BLaER1 (cell line): ENCODE data around the gene EPHA3.

ENCODE experiments used
- H3K27ac ChIP-seq: shearing (Covaris generic); formaldehyde crosslinking; 2 replicates; pipeline ENCODE4 v1.8.1; 2022
- H3K27me3 ChIP-seq: shearing (Covaris generic); formaldehyde crosslinking; 2 replicates; pipeline ENCODE4 v1.8.1; 2022
- H3K36me3 ChIP-seq: shearing (Covaris generic); formaldehyde crosslinking; 2 replicates; pipeline ENCODE4 v1.8.1; 2022
- H3K4me1 ChIP-seq: shearing (Covaris generic); formaldehyde crosslinking; 2 replicates; pipeline ENCODE4 v1.8.1; 2022
- H3K4me2 ChIP-seq: shearing (Covaris generic); formaldehyde crosslinking; 2 replicates; pipeline ENCODE4 v1.8.1; 2022
- H3K4me3 ChIP-seq: shearing (Covaris generic); formaldehyde crosslinking; 2 replicates; pipeline ENCODE4 v1.8.1; 2022
- H3K9ac ChIP-seq: shearing (Covaris generic); formaldehyde crosslinking; 2 replicates; pipeline ENCODE4 v1.8.1; 2022
- H3K9me3 ChIP-seq: shearing (Covaris generic); formaldehyde crosslinking; 2 replicates; pipeline ENCODE4 v1.8.1; 2022
- H4K20me1 ChIP-seq: shearing (Covaris generic); formaldehyde crosslinking; 2 replicates; pipeline ENCODE4 v1.8.1; 2022
- Cebpa-rat ChIP-seq: shearing (Covaris generic); IDR thresholded peaks from 2 replicates; pipeline ENCODE4 v1.8.1; 2022

EPHA3 gene

DNA sequence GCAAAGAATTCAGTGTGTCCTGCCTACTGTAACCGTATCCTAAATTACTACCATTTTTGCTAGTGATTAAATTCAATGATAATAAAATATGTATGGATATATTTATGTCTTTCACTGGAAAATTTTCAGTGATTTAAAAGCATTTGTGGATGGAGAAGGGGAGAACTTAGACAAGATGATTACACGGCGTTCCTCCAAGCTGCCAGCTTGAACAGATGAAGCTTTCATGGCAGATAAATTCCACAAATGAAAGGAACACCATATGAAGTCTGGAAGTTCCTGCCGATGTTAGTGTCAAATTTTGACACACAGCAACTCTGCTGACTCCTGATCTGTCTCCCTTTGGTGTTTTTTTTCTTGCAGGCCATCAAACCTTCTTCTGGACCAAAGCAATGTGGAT is 364.7 kb downstream of the EPHA3 start:
- Histone ChIP-seq H3K27me3 (no peaks in the 10 kb centered on the region), H3K36me3 (peaks cover 64% of the 10 kb centered on the region), H3K9ac (no peak overlapping the region), H4K20me1 (no peaks in the 10 kb centered on the region), H3K4me1 (no peaks in the 10 kb centered on the region), H3K4me2 (no peak overlapping the region), H3K4me3 (no peak overlapping the region), H3K27ac (no peak overlapping the region), H3K9me3 (no peaks in the 10 kb centered on the region)
- TF ChIP-seq Cebpa-rat, result no peak

- TF ChIP-seq Cebpa-rat, result no peak
These were observed 367.1 kb downstream of the EPHA3 start for GRCh38 chr3:89474333-89475130.

DNA sequence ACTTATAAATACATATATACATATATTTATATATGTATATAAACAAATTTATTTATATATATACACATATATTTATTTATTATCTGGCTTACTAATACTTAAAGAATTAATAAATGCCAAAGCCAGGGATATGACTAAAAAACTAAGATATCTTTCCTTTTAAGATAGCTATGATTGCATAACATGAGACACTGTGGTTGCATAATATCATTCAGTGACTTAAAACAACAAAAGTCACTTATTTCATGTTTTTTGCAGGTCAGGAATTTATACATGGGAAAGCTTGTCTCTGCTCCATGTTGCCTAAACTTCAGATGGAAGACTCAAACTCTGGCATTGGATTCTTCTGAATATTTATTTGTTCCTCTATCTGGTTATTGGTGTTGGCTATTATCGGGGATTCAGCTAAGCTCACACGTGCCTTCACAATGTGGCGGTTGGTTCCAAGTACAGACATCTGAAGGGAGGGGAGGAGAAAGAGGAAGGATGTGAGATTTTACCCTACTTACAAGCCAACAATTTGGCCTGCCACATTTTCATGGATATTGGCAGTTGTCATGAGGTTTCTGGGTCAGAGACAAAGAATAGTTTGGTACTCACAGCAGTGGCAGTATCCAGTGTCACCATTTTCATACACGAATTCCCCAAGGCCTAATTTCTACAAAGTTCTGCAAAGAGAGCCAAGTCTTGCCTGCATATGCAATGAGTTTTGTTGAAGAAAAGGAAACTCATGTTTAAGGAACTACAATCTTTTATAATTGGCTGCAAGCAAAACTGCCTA is 381.6 kb downstream of the EPHA3 start:
- H3K27ac ChIP-seq, result no peak overlapping the region
- no peaks in the 10 kb centered on the region for H3K27me3 ChIP-seq
- H3K9ac ChIP-seq, result no peak overlapping the region
- no peak overlapping the region for H3K4me2 ChIP-seq
- no peak for TF ChIP-seq Cebpa-rat
- H3K4me3 ChIP-seq, result no peak overlapping the region
- no peaks in the 10 kb centered on the region; the same call in 1 of the 2 replicates for H4K20me1 ChIP-seq
- no peaks in the 10 kb centered on the region for H3K36me3 ChIP-seq
- H3K9me3 ChIP-seq, result no peaks in the 10 kb centered on the region
- H3K4me1 ChIP-seq, result no peaks in the 10 kb centered on the region

More at GRCh38 chr3:89474333-89475130, 367.1 kb downstream of the EPHA3 start:
- Histone ChIP-seq H4K20me1 (no peaks in the 10 kb centered on the region), H3K4me1 (no peaks in the 10 kb centered on the region), H3K27me3 (no peaks in the 10 kb centered on the region), H3K36me3 (peaks cover 79% of the 10 kb centered on the region), H3K4me2 (no peak overlapping the region), H3K27ac (no peak overlapping the region), H3K4me3 (no peak overlapping the region), H3K9me3 (no peaks in the 10 kb centered on the region), H3K9ac (no peak overlapping the region)

GRCh38 chr3:89490129-89490528 is 382.7 kb downstream of the EPHA3 start:
- no peaks in the 10 kb centered on the region for H4K20me1 ChIP-seq
- no peak for TF ChIP-seq Cebpa-rat
- H3K27ac ChIP-seq, result no peak overlapping the region
- no peaks in the 10 kb centered on the region for H3K9me3 ChIP-seq
- no peaks in the 10 kb centered on the region for H3K27me3 ChIP-seq
- no peak overlapping the region for H3K4me3 ChIP-seq
- no peaks in the 10 kb centered on the region for H3K36me3 ChIP-seq
- no peak overlapping the region for H3K4me2 ChIP-seq
- no peaks in the 10 kb centered on the region for H3K4me1 ChIP-seq
- H3K9ac ChIP-seq, result no peak overlapping the region

DNA sequence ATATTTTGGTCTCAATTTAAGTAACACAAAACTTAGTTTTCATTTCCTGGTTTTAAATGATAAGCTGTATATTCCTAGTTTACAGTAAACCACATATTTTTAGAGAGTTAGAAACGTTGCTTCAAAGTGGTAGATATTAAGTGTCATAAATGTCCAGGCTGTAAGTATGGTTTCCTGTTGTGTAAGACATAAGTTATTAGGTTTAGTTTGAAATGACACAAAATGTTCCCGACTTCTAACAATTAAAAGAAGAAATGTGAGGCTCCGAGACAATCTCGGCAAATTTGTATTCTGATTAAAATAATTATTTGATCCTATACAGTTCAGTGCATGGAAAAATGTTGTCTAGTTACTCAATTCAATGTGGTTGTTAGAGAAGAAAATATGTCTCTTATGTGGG is 387.3 kb downstream of the EPHA3 start:
- Histone ChIP-seq H3K4me3 (no peak overlapping the region), H3K27me3 (no peaks in the 10 kb centered on the region), H3K4me1 (no peaks in the 10 kb centered on the region), H3K36me3 (no peaks in the 10 kb centered on the region), H3K9me3 (no peaks in the 10 kb centered on the region), H4K20me1 (no peaks in the 10 kb centered on the region), H3K27ac (no peak overlapping the region), H3K9ac (no peak overlapping the region), H3K4me2 (no peak overlapping the region)
- no peak for TF ChIP-seq Cebpa-rat

- H3K9me3 ChIP-seq, result no peaks in the 10 kb centered on the region
- H4K20me1 ChIP-seq, result no peaks in the 10 kb centered on the region
- no peaks in the 10 kb centered on the region for H3K36me3 ChIP-seq
- peaks cover 7% of the 10 kb centered on the region for H3K4me1 ChIP-seq
- no peak overlapping the region for H3K4me3 ChIP-seq
- H3K27ac ChIP-seq, result no peak overlapping the region
- H3K9ac ChIP-seq, result no peak overlapping the region
- no peaks in the 10 kb centered on the region for H3K27me3 ChIP-seq
- no peak for TF ChIP-seq Cebpa-rat
- H3K4me2 ChIP-seq, result no peak overlapping the region
These were observed 396.5 kb downstream of the EPHA3 start for GRCh38 chr3:89503891-89504391.

GRCh38 chr3:89504432-89504831 is 397.0 kb downstream of the EPHA3 start:
- Histone ChIP-seq H3K36me3 (no peaks in the 10 kb centered on the region), H3K4me2 (no peak overlapping the region), H3K27me3 (no peaks in the 10 kb centered on the region), H3K9me3 (no peaks in the 10 kb centered on the region), H3K27ac (no peak overlapping the region), H3K9ac (no peak overlapping the region), H4K20me1 (no peaks in the 10 kb centered on the region), H3K4me1 (peaks cover 7% of the 10 kb centered on the region), H3K4me3 (no peak overlapping the region)
- no peak for TF ChIP-seq Cebpa-rat

DNA sequence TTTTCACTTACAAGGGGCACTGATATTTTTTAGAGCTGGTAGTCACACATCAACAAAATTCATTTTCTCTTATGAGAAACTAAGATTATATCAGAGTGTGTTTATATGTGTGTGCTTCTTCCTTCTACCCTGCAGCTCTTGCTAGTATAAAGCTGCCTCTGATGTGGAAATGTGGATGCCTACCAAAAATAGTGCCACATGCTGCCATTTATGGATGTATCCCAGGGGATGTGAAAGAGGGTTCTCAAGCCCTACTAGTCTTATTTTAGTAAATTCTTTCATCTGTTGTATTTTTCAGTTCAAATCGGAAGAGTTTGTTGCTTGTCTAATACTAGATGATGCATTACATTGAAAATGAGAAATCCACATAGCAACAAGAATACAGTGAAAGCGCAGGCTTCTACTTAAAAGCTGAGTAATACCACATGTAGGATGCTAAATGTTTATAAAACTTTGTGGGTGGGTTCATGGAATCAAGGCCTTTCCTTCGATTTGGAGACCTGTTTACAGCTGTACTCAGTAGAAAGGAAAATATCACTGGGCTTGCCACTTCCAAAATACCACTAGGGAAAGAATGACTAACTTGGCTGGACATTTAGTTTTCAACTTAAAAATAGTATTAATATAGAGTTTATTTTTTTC is 399.2 kb downstream of the EPHA3 start:
- Histone ChIP-seq H4K20me1 (no peaks in the 10 kb centered on the region), H3K36me3 (no peaks in the 10 kb centered on the region), H3K9ac (no peak overlapping the region), H3K27ac (no peak overlapping the region), H3K27me3 (no peaks in the 10 kb centered on the region), H3K4me3 (no peak overlapping the region), H3K4me2 (peak overlapping the region; percentile 23), H3K4me1 (peaks cover 7% of the 10 kb centered on the region), H3K9me3 (no peaks in the 10 kb centered on the region)
- no peak for TF ChIP-seq Cebpa-rat

GRCh38 chr3:89521328-89521727 is 413.9 kb downstream of the EPHA3 start:
- Histone ChIP-seq H3K4me3 (no peak overlapping the region), H3K4me1 (no peaks in the 10 kb centered on the region), H4K20me1 (no peaks in the 10 kb centered on the region), H3K36me3 (no peaks in the 10 kb centered on the region), H3K9ac (no peak overlapping the region), H3K27me3 (no peaks in the 10 kb centered on the region), H3K27ac (no peak overlapping the region), H3K9me3 (no peaks in the 10 kb centered on the region), H3K4me2 (no peak overlapping the region)
- no peak for TF ChIP-seq Cebpa-rat

DNA sequence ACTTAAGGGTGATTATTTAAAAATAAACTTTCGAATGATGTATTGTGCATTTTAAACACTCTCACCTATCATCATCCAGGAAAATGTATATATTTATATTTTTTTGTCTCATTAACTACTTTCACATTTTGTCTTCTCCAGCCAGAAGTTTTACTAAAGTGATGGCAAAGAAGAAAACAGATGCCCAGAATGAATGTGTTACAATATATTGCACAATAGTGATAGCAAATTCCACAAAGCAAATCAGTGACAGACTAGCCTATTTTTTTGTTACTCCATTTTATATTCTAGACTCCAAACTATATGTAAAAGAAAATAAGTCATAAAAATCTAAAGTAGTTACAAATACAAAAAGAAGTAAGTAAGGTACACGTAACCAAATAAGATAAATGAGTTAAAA is 414.7 kb downstream of the EPHA3 start:
- H3K9ac ChIP-seq, result no peak overlapping the region
- no peaks in the 10 kb centered on the region for H3K27me3 ChIP-seq
- no peaks in the 10 kb centered on the region for H3K4me1 ChIP-seq
- H3K4me2 ChIP-seq, result no peak overlapping the region
- no peaks in the 10 kb centered on the region for H4K20me1 ChIP-seq
- peak; percentile 27; the same call in 1 of the 2 replicates for TF ChIP-seq Cebpa-rat
- no peaks in the 10 kb centered on the region for H3K36me3 ChIP-seq
- H3K27ac ChIP-seq, result no peak overlapping the region
- H3K4me3 ChIP-seq, result no peak overlapping the region
- H3K9me3 ChIP-seq, result no peaks in the 10 kb centered on the region
